HPDE6-E6E7 (cell line): ENCODE data around the gene UMODL1.
A peak's percentile ranks its signal among the peaks of the same experiment; 100 is the strongest.
"Not testable (repeated sequence)": the region's sequence is repeated elsewhere in the genome, so short reads cannot be mapped to it uniquely, and the experiment has no call there.

Source experiments
- DNase-seq: peaks from one replicate; pipeline ENCODE4 v3.0.0; 2011; ENCODE audit warnings: missing footprints; ENCODE audit errors: extremely low spot score

The UMODL1 gene

GRCh38 chr21:42162831-42163510, 91.9 kb downstream of the UMODL1 start:
- no peak for DNase-seq

GRCh38 chr21:42163511-42163863, 92.4 kb downstream of the UMODL1 start:
- DNase-seq, result no peak

GRCh38 chr21:42164064-42164789, 93.1 kb downstream of the UMODL1 start:
- DNase-seq, result peak; percentile 55

GRCh38 chr21:42164818-42165217, 93.7 kb downstream of the UMODL1 start:
- no peak for DNase-seq

- no peak for DNase-seq
Measured at GRCh38 chr21:42165901-42166300, 94.8 kb downstream of the UMODL1 start.

- no peak for DNase-seq
Measured at GRCh38 chr21:42169758-42170157, 98.6 kb downstream of the UMODL1 start.

- DNase-seq, result peak; percentile 89
Measured at GRCh38 chr21:42171091-42172053, 100.3 kb downstream of the UMODL1 start.

- no peak for DNase-seq
Measured at GRCh38 chr21:42172596-42173483, 101.7 kb downstream of the UMODL1 start.

- DNase-seq, result no peak
Measured at GRCh38 chr21:42174173-42174572, 103.1 kb downstream of the UMODL1 start.

- no peak for DNase-seq
Measured at GRCh38 chr21:42175110-42175710, 104.1 kb downstream of the UMODL1 start.

- no peak for DNase-seq
Measured at GRCh38 chr21:42176859-42177258, 105.7 kb downstream of the UMODL1 start.

- no peak for DNase-seq
Measured at GRCh38 chr21:42179316-42179715, 108.2 kb downstream of the UMODL1 start.

GRCh38 chr21:42180001-42180400, 108.9 kb downstream of the UMODL1 start:
- DNase-seq, result not testable (repeated sequence)

- no peak for DNase-seq
Measured at GRCh38 chr21:42182713-42183371, 111.7 kb downstream of the UMODL1 start.

GRCh38 chr21:42183374-42184266, 112.5 kb downstream of the UMODL1 start:
- DNase-seq, result no peak

- DNase-seq, result no peak
Measured at GRCh38 chr21:42186591-42186990, 115.5 kb downstream of the UMODL1 start.

- no peak for DNase-seq
Measured at GRCh38 chr21:42187976-42188653, 117.0 kb downstream of the UMODL1 start.

- DNase-seq, result no peak
Measured at GRCh38 chr21:42188663-42189062, 117.5 kb downstream of the UMODL1 start.

- no peak for DNase-seq
Measured at GRCh38 chr21:42189431-42189830, 118.3 kb downstream of the UMODL1 start.
